Fibroblast of the aortic adventitia (primary cell): ENCODE measurements around the gene CTXND2. TPM values are rescaled to one million over a fixed set of nuclear protein-coding genes. Genes with fewer than 3 reads are reported as not detected.

Experiments
- DNase-seq: peaks from one replicate; pipeline ENCODE4 v3.0.0-alpha.2; 2010; ENCODE audit warnings: low read depth
- H3K4me3 ChIP-seq: 2 replicates; pipeline ENCODE4 v1.5.1; 2011; ENCODE audit warnings: low read depth, mild to moderate bottlenecking, control low read depth, low read length, moderate library complexity
- CTCF ChIP-seq: IDR thresholded peaks from 2 replicates; pipeline ENCODE4 v1.5.1; 2011; ENCODE audit warnings: mild to moderate bottlenecking, low read length, control low read depth, inconsistent platforms; ENCODE audit not compliant: insufficient read depth
- total RNA-seq: library from RNA; depleted of rRNA; stranded (reverse); fragments of >200 nt; gene quantifications from 2 replicates; pipeline ENCODE4 v1.2.3, GENCODE V29; 2012; ENCODE audit warnings: low replicate concordance

Gene CTXND2
- total RNA-seq, 1 donor = not detected

GRCh38 chr1:150909585-150910180 is 22.7 kb downstream of the CTXND2 start:
- no peak for TF ChIP-seq CTCF
- H3K4me3 ChIP-seq = no peak overlapping the region
- no peak for DNase-seq

- no peak overlapping the region for H3K4me3 ChIP-seq
- TF ChIP-seq CTCF = no peak
- DNase-seq = no peak
These were observed 25.7 kb downstream of the CTXND2 start for GRCh38 chr1:150912623-150913022.

GRCh38 chr1:150917387-150917786 is 30.5 kb downstream of the CTXND2 start:
- TF ChIP-seq CTCF = no peak
- DNase-seq = no peak
- H3K4me3 ChIP-seq = no peak overlapping the region

GRCh38 chr1:150922519-150922975 is 35.6 kb downstream of the CTXND2 start:
- no peak overlapping the region for H3K4me3 ChIP-seq
- peak; percentile 82 for TF ChIP-seq CTCF
- DNase-seq = peak; percentile 87

- no peak overlapping the region for H3K4me3 ChIP-seq
- DNase-seq = no peak
- no peak for TF ChIP-seq CTCF
These were observed 38.1 kb downstream of the CTXND2 start for GRCh38 chr1:150925080-150925479.

- peak; percentile 97 for DNase-seq
- peak within 1 kb of the TSS; percentile 85 for H3K4me3 ChIP-seq
- TF ChIP-seq CTCF = no peak
These were observed 39.3 kb downstream of the CTXND2 start, which contains the start of gene SETDB1 for GRCh38 chr1:150926097-150926741. SETDB1 (plus strand) TSS chr1:150926363; CDS start chr1:150927715, 1,352 bp downstream.
